Suppressor macrophage treated with lipopolysaccharide for 4 hours (primary cell): ENCODE measurements around the gene SCLY.

Source experiments
- DNase-seq: peaks from one replicate; pipeline ENCODE4 v3.0.0-alpha.2; 2020

SCLY gene

GRCh38 chr2:238077292-238077691 lies 16.5 kb downstream of the SCLY start:
- DNase-seq, result no peak

GRCh38 chr2:238079874-238080327 lies 19.1 kb downstream of the SCLY start:
- no peak for DNase-seq

- DNase-seq, result no peak
Observed at GRCh38 chr2:238080518-238080917, 19.7 kb downstream of the SCLY start.

GRCh38 chr2:238081150-238081549 lies 20.3 kb downstream of the SCLY start:
- no peak for DNase-seq

- DNase-seq, result no peak
Observed at GRCh38 chr2:238081561-238081960, 20.8 kb downstream of the SCLY start.

- no peak for DNase-seq
Observed at GRCh38 chr2:238082151-238082550, 21.4 kb downstream of the SCLY start.

GRCh38 chr2:238082827-238083226 lies 22.0 kb downstream of the SCLY start:
- no peak for DNase-seq

GRCh38 chr2:238083919-238084318 lies 23.1 kb downstream of the SCLY start:
- DNase-seq, result no peak

GRCh38 chr2:238084761-238085160 lies 24.0 kb downstream of the SCLY start:
- DNase-seq, result no peak

GRCh38 chr2:238085899-238086298 lies 25.1 kb downstream of the SCLY start:
- DNase-seq, result no peak

- peak; percentile 45 for DNase-seq
Observed at GRCh38 chr2:238087211-238087610, 26.4 kb downstream of the SCLY start.

GRCh38 chr2:238090887-238091286 lies 30.1 kb downstream of the SCLY start:
- DNase-seq, result no peak

- no peak for DNase-seq
Observed at GRCh38 chr2:238091436-238092060, 30.7 kb downstream of the SCLY start.

- no peak for DNase-seq
Observed at GRCh38 chr2:238092486-238093035, 31.8 kb downstream of the SCLY start.

- DNase-seq, result no peak
Observed at GRCh38 chr2:238093181-238094140, 32.7 kb downstream of the SCLY start.

GRCh38 chr2:238094438-238095022 lies 33.7 kb downstream of the SCLY start:
- no peak for DNase-seq

GRCh38 chr2:238095143-238095542 lies 34.3 kb downstream of the SCLY start:
- DNase-seq, result no peak

GRCh38 chr2:238096311-238097011 lies 35.7 kb downstream of the SCLY start:
- DNase-seq, result no peak

GRCh38 chr2:238097201-238097987 lies 36.6 kb downstream of the SCLY start:
- no peak for DNase-seq

GRCh38 chr2:238097988-238098871 lies 37.4 kb downstream of the SCLY start:
- peak; percentile 47 for DNase-seq
